Measurements from ENCODE around the gene MEGF9.
"Not testable (repeated sequence)": the region's sequence is repeated elsewhere in the genome, so short reads cannot be mapped to it uniquely, and the experiment has no call there.

DNA sequence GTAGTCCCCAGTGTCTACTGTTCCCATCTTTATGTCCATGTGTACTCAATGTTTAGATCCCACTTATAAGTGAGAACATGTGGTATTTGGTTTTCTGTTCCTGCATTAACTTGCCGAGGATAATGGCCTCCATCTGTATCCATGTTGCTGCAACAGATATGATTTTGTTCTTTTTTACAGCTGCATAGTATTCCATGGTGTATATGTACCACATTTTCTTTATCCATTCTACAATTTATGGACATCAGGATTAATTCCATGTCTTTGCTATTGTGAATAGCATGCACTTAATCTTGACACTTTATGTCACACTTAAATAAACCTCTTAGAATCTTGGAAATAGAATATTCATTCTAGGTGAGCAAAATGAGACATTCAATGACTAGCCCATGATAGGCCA is 73.4 kb downstream of the MEGF9 start:
- not testable (repeated sequence) for TF ChIP-seq POLR2A, POLR2AphosphoS5 (IDR thresholded peaks at IDR 0.05; ENCODE audit: low read depth, low read length)

Measured in GM12891 (cell line).